K562 treated with DMSO at 1 percent for 48 hours (cell line): Measurements from ENCODE around the gene TRDMT1. TPM values are rescaled to one million over a fixed set of nuclear protein-coding genes. Genes with fewer than 3 reads are reported as not detected.

ENCODE experiments used
- total RNA-seq: library from RNA; unstranded; fragments of 300-600 nt; gene quantifications from 2 replicates; pipeline ENCODE4 v1.2.3, GENCODE V29; 2022; ENCODE audit warnings: low replicate concordance; ENCODE audit errors: extremely low read depth

Gene TRDMT1
- not detected in 2 replicates for total RNA-seq

DNA sequence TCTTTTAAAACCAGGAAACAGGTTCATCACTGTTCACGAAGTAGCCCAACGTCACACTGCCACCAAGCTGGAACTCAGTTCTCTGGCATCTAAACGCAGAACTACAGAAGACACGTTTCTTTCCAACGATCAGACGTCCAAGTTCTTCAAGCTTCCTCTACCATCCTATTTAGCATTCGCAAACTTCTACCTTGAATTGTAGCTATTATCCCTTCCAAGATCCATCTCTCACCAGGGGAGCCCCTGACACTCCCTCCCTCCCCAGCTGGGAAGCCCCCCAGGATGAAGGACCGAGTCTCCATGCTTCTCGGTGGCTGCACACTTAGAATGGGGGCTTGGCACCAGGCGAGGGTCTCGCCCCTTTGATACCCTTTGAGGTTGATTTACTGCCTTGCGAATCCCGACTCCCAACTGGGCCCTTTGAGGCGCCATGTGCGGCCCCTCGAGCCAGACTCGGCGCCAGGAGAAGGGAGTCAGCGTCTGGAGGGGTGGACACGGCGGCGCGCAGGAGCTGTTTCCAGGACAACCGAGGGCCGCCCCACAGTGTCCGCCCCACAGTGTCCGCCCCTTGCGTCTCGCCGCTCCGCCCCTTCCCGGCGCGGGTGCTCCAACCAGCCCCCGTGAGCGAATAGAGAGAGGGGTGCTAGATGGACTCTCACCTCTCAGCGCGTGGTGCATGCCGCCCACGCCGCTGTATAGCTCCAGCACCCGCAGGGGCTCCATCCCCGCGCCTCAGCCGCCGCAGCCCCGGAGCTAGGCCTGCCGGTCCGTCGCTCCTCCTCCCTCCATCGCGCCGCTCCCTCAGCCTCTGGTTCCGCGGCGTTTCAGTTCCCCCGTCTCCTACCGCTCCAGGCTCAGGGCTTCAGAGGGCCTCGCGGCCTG, at the start of gene TRDMT1:
TSS of gene TRDMT1 (minus strand) at position 761 of the 882 bp plus-strand sequence. CDS start at position 723, 38 bp downstream.

DNA sequence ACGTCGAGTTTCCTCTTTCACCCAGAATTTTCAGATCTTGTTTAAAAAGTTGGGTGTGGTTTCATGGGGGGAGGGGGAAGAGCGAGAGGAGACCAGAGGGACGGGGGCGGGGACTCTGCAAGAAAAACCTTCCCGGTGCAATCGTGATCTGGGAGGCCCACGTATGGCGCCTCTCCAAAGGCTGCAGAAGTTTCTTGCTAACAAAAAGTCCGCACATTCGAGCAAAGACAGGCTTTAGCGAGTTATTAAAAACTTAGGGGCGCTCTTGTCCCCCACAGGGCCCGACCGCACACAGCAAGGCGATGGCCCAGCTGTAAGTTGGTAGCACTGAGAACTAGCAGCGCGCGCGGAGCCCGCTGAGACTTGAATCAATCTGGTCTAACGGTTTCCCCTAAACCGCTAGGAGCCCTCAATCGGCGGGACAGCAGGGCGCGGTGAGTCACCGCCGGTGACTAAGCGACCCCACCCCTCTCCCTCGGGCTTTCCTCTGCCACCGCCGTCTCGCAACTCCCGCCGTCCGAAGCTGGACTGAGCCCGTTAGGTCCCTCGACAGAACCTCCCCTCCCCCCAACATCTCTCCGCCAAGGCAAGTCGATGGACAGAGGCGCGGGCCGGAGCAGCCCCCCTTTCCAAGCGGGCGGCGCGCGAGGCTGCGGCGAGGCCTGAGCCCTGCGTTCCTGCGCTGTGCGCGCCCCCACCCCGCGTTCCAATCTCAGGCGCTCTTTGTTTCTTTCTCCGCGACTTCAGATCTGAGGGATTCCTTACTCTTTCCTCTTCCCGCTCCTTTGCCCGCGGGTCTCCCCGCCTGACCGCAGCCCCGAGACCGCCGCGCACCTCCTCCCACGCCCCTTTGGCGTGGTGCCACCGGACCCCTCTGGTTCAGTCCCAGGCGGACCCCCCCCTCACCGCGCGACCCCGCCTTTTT, 26.9 kb upstream of the TRDMT1 start, which contains the start of gene VIM:
TSS of gene VIM (plus strand) at position 151 of the 925 bp plus-strand sequence. CDS start 1,182 bp downstream, outside the sequence.

GRCh38 chr10:17129741-17130140, 71.7 kb downstream of the TRDMT1 start, which contains the start of gene CUBN:
CUBN (minus strand) TSS chr10:17129811; CDS start chr10:17129765, 46 bp downstream.

Other genes starting within 250 kb of the TRDMT1 start
- gene CUBN, start 71.9 kb downstream of the TRDMT1 start, total RNA-seq = not detected in 2 replicates
- gene VIM, start 26.6 kb upstream of the TRDMT1 start, total RNA-seq = 502 TPM in 1 of 2 replicates, not detected in the other